H9 (cell line): ENCODE measurements around the gene CXCR4. TPM values are rescaled to one million over a fixed set of nuclear protein-coding genes. Genes with fewer than 3 reads are reported as not detected.

Experiments used
- DNase-seq: peaks from one replicate; pipeline ENCODE4 v3.0.0-alpha.2; 2017
- H2AFZ ChIP-seq: one replicate; pipeline ENCODE4 v1.6.1; 2013; ENCODE audit warnings: mild to moderate bottlenecking, low read length, control low read depth, moderate library complexity
- H2AK5ac ChIP-seq: 2 replicates; pipeline ENCODE4 v1.6.1; 2013; ENCODE audit warnings: low read length, control low read depth, mixed read lengths; ENCODE audit not compliant: insufficient read length
- H2BK120ac ChIP-seq: one replicate; pipeline ENCODE4 v1.6.1; 2013; ENCODE audit warnings: low read depth, mild to moderate bottlenecking, low read length, control low read depth, inconsistent platforms; ENCODE audit not compliant: poor library complexity, severe bottlenecking
- H2BK12ac ChIP-seq: 2 replicates; pipeline ENCODE4 v1.6.1; 2013; ENCODE audit warnings: low read length, control low read depth, mixed read lengths, low read depth; ENCODE audit not compliant: insufficient read length
- H2BK15ac ChIP-seq: 2 replicates; pipeline ENCODE4 v1.6.1; 2013; ENCODE audit warnings: low read depth, low read length, control low read depth
- H2BK20ac ChIP-seq: one replicate; pipeline ENCODE4 v1.6.1; 2013; ENCODE audit warnings: low read depth, mild to moderate bottlenecking, low read length, control low read depth, inconsistent platforms; ENCODE audit not compliant: poor library complexity, severe bottlenecking
- H2BK5ac ChIP-seq: 2 replicates; pipeline ENCODE4 v1.6.1; 2013; ENCODE audit warnings: low read length, control low read depth, mixed read lengths; ENCODE audit not compliant: insufficient read length
- H3K14ac ChIP-seq: 2 replicates; pipeline ENCODE4 v1.6.1; 2013; ENCODE audit warnings: low read length, control low read depth; ENCODE audit not compliant: insufficient read depth
- H3K18ac ChIP-seq: 2 replicates; pipeline ENCODE4 v1.6.1; 2013; ENCODE audit warnings: low read depth, mild to moderate bottlenecking, mixed read lengths, low read length, control low read depth; ENCODE audit not compliant: insufficient read length
- H3K23ac ChIP-seq: 2 replicates; pipeline ENCODE4 v1.6.1; 2013; ENCODE audit warnings: low read length, control low read depth, mixed read lengths, low read depth; ENCODE audit not compliant: insufficient read length
- H3K23me2 ChIP-seq: 2 replicates; pipeline ENCODE4 v1.6.1; 2013; ENCODE audit warnings: low read depth, mild to moderate bottlenecking, mixed read lengths, low read length, control low read depth; ENCODE audit not compliant: insufficient read length, poor library complexity, severe bottlenecking
- H3K27ac ChIP-seq: 2 replicates; pipeline ENCODE4 v1.5.1; 2013; ENCODE audit warnings: low read length, control low read depth, mixed read lengths, low read depth; ENCODE audit not compliant: insufficient read length
- H3K27me3 ChIP-seq: 2 replicates; pipeline ENCODE4 v1.6.1; 2013; ENCODE audit warnings: low read length, control low read depth, inconsistent platforms; ENCODE audit not compliant: insufficient read depth
- H3K4ac ChIP-seq: 2 replicates; pipeline ENCODE4 v1.6.1; 2013; ENCODE audit warnings: low read depth, mild to moderate bottlenecking, control low read depth, inconsistent platforms, low read length, moderate library complexity
- H3K4me1 ChIP-seq: 2 replicates; pipeline ENCODE4 v1.6.1; 2013; ENCODE audit warnings: low read length, control low read depth, inconsistent platforms; ENCODE audit not compliant: insufficient read depth
- H3K4me2 ChIP-seq: 2 replicates; pipeline ENCODE4 v1.6.1; 2013; ENCODE audit warnings: low read length, control low read depth, mixed read lengths; ENCODE audit not compliant: insufficient read length, insufficient read depth
- H3K56ac ChIP-seq: 2 replicates; pipeline ENCODE4 v1.6.1; 2013; ENCODE audit warnings: low read depth, mild to moderate bottlenecking, mixed read lengths, low read length, control low read depth; ENCODE audit not compliant: insufficient read length
- H3K79me1 ChIP-seq: 2 replicates; pipeline ENCODE4 v1.6.1; 2013; ENCODE audit warnings: low read depth, mild to moderate bottlenecking, moderate library complexity, low read length, control low read depth, inconsistent platforms; ENCODE audit not compliant: insufficient read depth, poor library complexity, severe bottlenecking
- H3K79me2 ChIP-seq: 2 replicates; pipeline ENCODE4 v1.6.1; 2013; ENCODE audit warnings: low read length, control low read depth, inconsistent platforms; ENCODE audit not compliant: insufficient read depth
- H3K9ac ChIP-seq: 2 replicates; pipeline ENCODE4 v1.6.1; 2013; ENCODE audit warnings: low read length, control low read depth, mixed read lengths; ENCODE audit not compliant: insufficient read length; ENCODE audit errors: extremely low read depth
- H3K9me3 ChIP-seq: one replicate; pipeline ENCODE4 v1.6.1; 2013; ENCODE audit warnings: low read depth, low read length, inconsistent platforms; ENCODE audit not compliant: control insufficient read depth
- H3T11ph ChIP-seq: one replicate; pipeline ENCODE4 v1.6.1; 2013; ENCODE audit warnings: mild to moderate bottlenecking, low read length, control low read depth, inconsistent platforms
- H4K20me1 ChIP-seq: one replicate; pipeline ENCODE4 v1.6.1; 2013; ENCODE audit not compliant: control insufficient read depth, insufficient read length, insufficient read depth
- H4K5ac ChIP-seq: 2 replicates; pipeline ENCODE4 v1.6.1; 2013; ENCODE audit warnings: low read depth, mild to moderate bottlenecking, mixed read lengths, low read length, control low read depth; ENCODE audit not compliant: insufficient read length
- H4K8ac ChIP-seq: replicated peaks from 2 replicates; pipeline ENCODE4 v1.6.1; 2013; ENCODE audit warnings: low read length, control low read depth, mixed read lengths, low read depth; ENCODE audit not compliant: insufficient read length
- H4K91ac ChIP-seq: 2 replicates; pipeline ENCODE4 v1.6.1; 2013; ENCODE audit warnings: low read depth, mild to moderate bottlenecking, moderate library complexity, mixed read lengths, low read length, control low read depth; ENCODE audit not compliant: insufficient read length
- H3K27ac Mint-ChIP-seq, 3 experiments: 2 replicates in 2 of 3; 3 replicates in 1 of 3; pipeline ENCODE4 v1.8.0; 2020 to 2021; ENCODE audit warnings: mixed read lengths in 3 of 3, mild to moderate bottlenecking in 1 of 3, moderate library complexity in 1 of 3
- H3K27me3 Mint-ChIP-seq: 2 replicates; pipeline ENCODE4 v1.8.0; 2021; ENCODE audit warnings: low read depth, mild to moderate bottlenecking, moderate library complexity, mixed read lengths
- H3K36me3 Mint-ChIP-seq, 3 experiments: 2 replicates in 2 of 3; 3 replicates in 1 of 3; pipeline ENCODE4 v1.8.0; 2020 to 2021; ENCODE audit warnings: low read depth in 3 of 3, mixed read lengths in 3 of 3; ENCODE audit not compliant: insufficient read depth in 1 of 3
- H3K4me1 Mint-ChIP-seq, 2 experiments: 2 replicates each; pipeline ENCODE4 v1.8.0; 2020; ENCODE audit warnings: mixed read lengths in 2 of 2
- H3K4me3 Mint-ChIP-seq, 2 experiments: 2 replicates in 1 of 2; 3 replicates in 1 of 2; pipeline ENCODE4 v1.8.0; 2020 to 2021; ENCODE audit warnings: mild to moderate bottlenecking in 2 of 2, mixed read lengths in 2 of 2, moderate library complexity in 1 of 2
- H3K9me3 Mint-ChIP-seq, 2 experiments: 2 replicates in 1 of 2; 3 replicates in 1 of 2; pipeline ENCODE4 v1.8.0; 2020; ENCODE audit warnings: mild to moderate bottlenecking in 2 of 2, mixed read lengths in 2 of 2, moderate library complexity in 1 of 2
- CTCF ChIP-seq: fragments of 200-600 bp; sonication (generic); conservative IDR thresholded peaks from 3 replicates; pipeline ENCODE4 v1.8.0; 2021; ENCODE audit warnings: antibody characterized with exemption, mild to moderate bottlenecking
- total RNA-seq: library from RNA; stranded (reverse); gene quantifications from 2 replicates; pipeline ENCODE4 v1.2.1, GENCODE V29; 2021

CXCR4 gene
- total RNA-seq, 1 experiment from 2014 or later: 1.0 TPM

- H3K27ac Mint-ChIP-seq: no peak overlapping the region
- peaks cover 9% of the 10 kb centered on the region; the same call in 1 of the 2 replicates for H3K27me3 Mint-ChIP-seq
- no peak overlapping the region for H4K91ac ChIP-seq
- H3T11ph ChIP-seq: no peak overlapping the region
- H4K8ac ChIP-seq: no peak overlapping the region
- H3K18ac ChIP-seq: no peak overlapping the region
- no peak overlapping the region for H3K4me3 Mint-ChIP-seq
- no peak overlapping the region for H2BK12ac ChIP-seq
- no peak for TF ChIP-seq CTCF
- H3K79me2 ChIP-seq: no peaks in the 10 kb centered on the region
- H2BK120ac ChIP-seq: no peak overlapping the region
- no peaks in the 10 kb centered on the region for H4K20me1 ChIP-seq
- no peaks in the 10 kb centered on the region for H3K23me2 ChIP-seq
- H2BK20ac ChIP-seq: no peak overlapping the region
- H3K4me1 ChIP-seq: no peaks in the 10 kb centered on the region; the same call in 1 of the 2 replicates
- peaks cover 8 to 12% of the 10 kb centered on the region in 2 experiments for H3K4me1 Mint-ChIP-seq
- no peak overlapping the region for H3K4me2 ChIP-seq
- no peak overlapping the region for H3K4ac ChIP-seq
- no peak overlapping the region for H2AK5ac ChIP-seq
- H3K56ac ChIP-seq: no peak overlapping the region
- no peak overlapping the region for H2BK5ac ChIP-seq
- no peak overlapping the region for H3K14ac ChIP-seq
- H3K9me3 Mint-ChIP-seq: no peaks in the 10 kb centered on the region
- no peak for DNase-seq
- no peak overlapping the region for H2BK15ac ChIP-seq
- H3K27ac ChIP-seq: no peak overlapping the region
- no peak overlapping the region for H4K5ac ChIP-seq
- H3K9me3 ChIP-seq: no peaks in the 10 kb centered on the region
- H3K36me3 Mint-ChIP-seq: no peaks in the 10 kb centered on the region
- no peaks in the 10 kb centered on the region for H3K79me1 ChIP-seq
- no peaks in the 10 kb centered on the region for H3K27me3 ChIP-seq
- H3K9ac ChIP-seq: no peak overlapping the region
- no peak overlapping the region for H3K23ac ChIP-seq
- no peak overlapping the region for H2AFZ ChIP-seq
Observed at GRCh38 chr2:136132825-136133155, 14.8 kb upstream of the CXCR4 start.
